Measurements from ENCODE around the gene EMC9. TPM values are rescaled to one million over a fixed set of nuclear protein-coding genes. Genes with fewer than 3 reads are reported as not detected.

The EMC9 gene
- polyA plus RNA-seq, 3 donors: 6.4 to 9.4 (median 8.5) TPM

DNA sequence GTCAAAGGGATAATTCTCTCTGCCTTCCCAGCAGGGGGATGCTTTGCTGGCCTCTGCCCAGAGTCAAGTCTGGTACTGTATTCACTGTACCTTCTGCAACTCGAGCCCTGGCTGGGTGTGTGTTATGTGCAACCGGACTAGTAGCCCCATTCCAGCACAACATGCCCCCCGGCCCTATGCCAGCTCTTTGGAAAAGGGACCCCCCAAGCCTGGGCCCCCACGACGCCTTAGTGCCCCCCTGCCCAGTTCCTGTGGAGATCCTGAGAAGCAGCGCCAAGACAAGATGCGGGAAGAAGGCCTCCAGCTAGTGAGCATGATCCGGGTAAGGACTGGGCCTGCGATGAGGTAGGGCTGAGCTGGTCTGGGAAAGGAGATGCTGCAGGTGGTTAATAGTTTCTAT lies 9.2 kb upstream of the EMC9 start:
- Histone ChIP-seq H3K4me3 (replicated peaks in 1 of 3; ENCODE audit: low read depth in 2 of 3, low read length in 3 of 3) (no peak overlapping the region), H3K4me1 (ENCODE audit: control insufficient read depth in 1 of 2, insufficient read depth in 2 of 2, low read length in 2 of 2) (peaks cover 18 to 26% of the 10 kb centered on the region in 2 donors), H3K27ac (ENCODE audit: low read depth in 1 of 2, low read length in 2 of 2) (peak overlapping the region in 1 of 2 donors; percentile 26), H3K4me2 (replicated peaks; ENCODE audit: extremely low read depth, low read length, poor library complexity, severe bottlenecking) (no peak overlapping the region), H3K9me3 (replicated peaks in 1 of 2; ENCODE audit: control insufficient read depth in 1 of 2, insufficient read depth in 1 of 2, low read length in 2 of 2) (no peaks in the 10 kb centered on the region), H3K36me3 (replicated peaks in 1 of 2; ENCODE audit: control insufficient read depth in 1 of 2, insufficient read depth in 2 of 2, low read length in 2 of 2) (peaks cover 57 to 63% of the 10 kb centered on the region in 2 donors), H4K20me1 (ENCODE audit: insufficient read depth, low read length) (peaks cover 53% of the 10 kb centered on the region), H3K27me3 (ENCODE audit: control insufficient read depth in 2 of 2, insufficient read depth in 2 of 2, low read length in 2 of 2) (no peaks in the 10 kb centered on the region), H2AFZ (ENCODE audit: insufficient read depth, low read depth, low read length, poor library complexity, severe bottlenecking) (no peak overlapping the region), H3K9ac (ENCODE audit: insufficient read depth, low read length, poor library complexity, severe bottlenecking) (no peak overlapping the region), H3K79me2 (ENCODE audit: insufficient read depth, low read length) (peaks cover 57% of the 10 kb centered on the region)
- WGBS (ENCODE audit: insufficient coverage): 98% methylated on average over 7 of the region's 9 CpGs
- intact Hi-C loops (cut with micrococcal nuclease): no loop called here
- H3K9me3 Mint-ChIP-seq: no peaks in the 10 kb centered on the region
- peak overlapping the region in 1 of 7 donors; percentile 58 for H3K27ac Mint-ChIP-seq
- H3K4me1 Mint-ChIP-seq: peaks cover 27% of the 10 kb centered on the region
- peak in 1 of 3 donors; percentile 2 for DNase-seq
- TF ChIP-seq, protein P1, sequence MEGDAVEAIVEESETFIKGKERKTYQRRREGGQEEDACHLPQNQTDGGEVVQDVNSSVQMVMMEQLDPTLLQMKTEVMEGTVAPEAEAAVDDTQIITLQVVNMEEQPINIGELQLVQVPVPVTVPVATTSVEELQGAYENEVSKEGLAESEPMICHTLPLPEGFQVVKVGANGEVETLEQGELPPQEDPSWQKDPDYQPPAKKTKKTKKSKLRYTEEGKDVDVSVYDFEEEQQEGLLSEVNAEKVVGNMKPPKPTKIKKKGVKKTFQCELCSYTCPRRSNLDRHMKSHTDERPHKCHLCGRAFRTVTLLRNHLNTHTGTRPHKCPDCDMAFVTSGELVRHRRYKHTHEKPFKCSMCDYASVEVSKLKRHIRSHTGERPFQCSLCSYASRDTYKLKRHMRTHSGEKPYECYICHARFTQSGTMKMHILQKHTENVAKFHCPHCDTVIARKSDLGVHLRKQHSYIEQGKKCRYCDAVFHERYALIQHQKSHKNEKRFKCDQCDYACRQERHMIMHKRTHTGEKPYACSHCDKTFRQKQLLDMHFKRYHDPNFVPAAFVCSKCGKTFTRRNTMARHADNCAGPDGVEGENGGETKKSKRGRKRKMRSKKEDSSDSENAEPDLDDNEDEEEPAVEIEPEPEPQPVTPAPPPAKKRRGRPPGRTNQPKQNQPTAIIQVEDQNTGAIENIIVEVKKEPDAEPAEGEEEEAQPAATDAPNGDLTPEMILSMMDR (IDR thresholded peaks at IDR 0.05): no peak
- peaks cover 55 to 69% of the 10 kb centered on the region in 2 donors for H3K36me3 Mint-ChIP-seq
- peaks cover 0 to 2% (median 0%) of the 10 kb centered on the region in 3 donors for H3K27me3 Mint-ChIP-seq (ENCODE audit: low read depth in 3 of 3)
- H3K4me3 Mint-ChIP-seq: peak overlapping the region in 1 of 2 donors; percentile 6

DNA sequence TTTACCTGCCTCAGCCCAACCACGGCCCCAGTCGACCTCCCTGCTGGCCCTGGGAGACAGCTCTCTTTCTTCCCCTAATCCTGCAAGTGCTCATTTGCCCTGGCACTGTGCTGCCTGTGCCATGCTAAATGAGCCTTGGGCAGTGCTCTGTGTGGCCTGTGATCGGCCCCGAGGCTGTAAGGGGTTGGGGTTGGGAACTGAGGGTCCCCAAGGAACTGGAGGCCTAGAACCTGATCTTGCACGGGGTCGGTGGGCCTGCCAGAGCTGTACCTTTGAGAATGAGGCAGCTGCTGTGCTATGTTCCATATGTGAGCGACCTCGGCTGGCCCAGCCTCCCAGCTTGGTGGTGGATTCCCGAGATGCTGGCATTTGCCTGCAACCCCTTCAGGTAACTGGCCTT lies 8.7 kb upstream of the EMC9 start:
- peaks cover 0 to 2% (median 0%) of the 10 kb centered on the region in 3 donors for H3K27me3 Mint-ChIP-seq (ENCODE audit: low read depth in 3 of 3)
- peaks cover 62% of the 10 kb centered on the region for H3K79me2 ChIP-seq (ENCODE audit: insufficient read depth, low read length)
- 98% methylated on average over 7 of the region's 9 CpGs for WGBS (ENCODE audit: insufficient coverage)

More for the DNA sequence above, 8.7 kb upstream of the EMC9 start:
- Histone ChIP-seq H3K36me3 (replicated peaks in 1 of 2; ENCODE audit: control insufficient read depth in 1 of 2, insufficient read depth in 2 of 2, low read length in 2 of 2) (peaks cover 52 to 58% of the 10 kb centered on the region in 2 donors), H3K9ac (ENCODE audit: insufficient read depth, low read length, poor library complexity, severe bottlenecking) (no peak overlapping the region), H2AFZ (ENCODE audit: insufficient read depth, low read depth, low read length, poor library complexity, severe bottlenecking) (no peak overlapping the region), H3K4me3 (replicated peaks in 1 of 3; ENCODE audit: low read depth in 2 of 3, low read length in 3 of 3) (no peak overlapping the region), H3K27me3 (ENCODE audit: control insufficient read depth in 2 of 2, insufficient read depth in 2 of 2, low read length in 2 of 2) (no peaks in the 10 kb centered on the region), H3K27ac (ENCODE audit: low read depth in 1 of 2, low read length in 2 of 2) (peak overlapping the region in 1 of 2 donors; percentile 26), H4K20me1 (ENCODE audit: insufficient read depth, low read length) (peaks cover 59% of the 10 kb centered on the region), H3K4me1 (ENCODE audit: control insufficient read depth in 1 of 2, insufficient read depth in 2 of 2, low read length in 2 of 2) (peaks cover 23 to 31% of the 10 kb centered on the region in 2 donors), H3K4me2 (replicated peaks; ENCODE audit: extremely low read depth, low read length, poor library complexity, severe bottlenecking) (no peak overlapping the region), H3K9me3 (replicated peaks in 1 of 2; ENCODE audit: control insufficient read depth in 1 of 2, insufficient read depth in 1 of 2, low read length in 2 of 2) (no peaks in the 10 kb centered on the region)
- Mint-ChIP-seq H3K27ac (peak overlapping the region in 2 of 7 donors; percentile 3 to 63), H3K4me1 (peaks cover 30% of the 10 kb centered on the region), H3K4me3 (no peak overlapping the region), H3K36me3 (peaks cover 54 to 64% of the 10 kb centered on the region in 2 donors), H3K9me3 (no peaks in the 10 kb centered on the region)
- TF ChIP-seq, protein P1 (IDR thresholded peaks at IDR 0.05): no peak
- peak in 1 of 3 donors; percentile 2 for DNase-seq
- intact Hi-C loops (cut with micrococcal nuclease): no loop called here

Data from CD14-positive monocyte (primary cell).